SW480 (cell line): ENCODE measurements around the gene TRIP10.
"Not testable (repeated sequence)": the region's sequence is repeated elsewhere in the genome, so short reads cannot be mapped to it uniquely, and the experiment has no call there.

Experiments
- DNase-seq: peaks from one replicate; pipeline ENCODE4 v3.0.0-alpha.2; 2016; ENCODE audit warnings: low spot score

TRIP10 gene, protein sequence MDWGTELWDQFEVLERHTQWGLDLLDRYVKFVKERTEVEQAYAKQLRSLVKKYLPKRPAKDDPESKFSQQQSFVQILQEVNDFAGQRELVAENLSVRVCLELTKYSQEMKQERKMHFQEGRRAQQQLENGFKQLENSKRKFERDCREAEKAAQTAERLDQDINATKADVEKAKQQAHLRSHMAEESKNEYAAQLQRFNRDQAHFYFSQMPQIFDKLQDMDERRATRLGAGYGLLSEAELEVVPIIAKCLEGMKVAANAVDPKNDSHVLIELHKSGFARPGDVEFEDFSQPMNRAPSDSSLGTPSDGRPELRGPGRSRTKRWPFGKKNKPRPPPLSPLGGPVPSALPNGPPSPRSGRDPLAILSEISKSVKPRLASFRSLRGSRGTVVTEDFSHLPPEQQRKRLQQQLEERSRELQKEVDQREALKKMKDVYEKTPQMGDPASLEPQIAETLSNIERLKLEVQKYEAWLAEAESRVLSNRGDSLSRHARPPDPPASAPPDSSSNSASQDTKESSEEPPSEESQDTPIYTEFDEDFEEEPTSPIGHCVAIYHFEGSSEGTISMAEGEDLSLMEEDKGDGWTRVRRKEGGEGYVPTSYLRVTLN

DNA sequence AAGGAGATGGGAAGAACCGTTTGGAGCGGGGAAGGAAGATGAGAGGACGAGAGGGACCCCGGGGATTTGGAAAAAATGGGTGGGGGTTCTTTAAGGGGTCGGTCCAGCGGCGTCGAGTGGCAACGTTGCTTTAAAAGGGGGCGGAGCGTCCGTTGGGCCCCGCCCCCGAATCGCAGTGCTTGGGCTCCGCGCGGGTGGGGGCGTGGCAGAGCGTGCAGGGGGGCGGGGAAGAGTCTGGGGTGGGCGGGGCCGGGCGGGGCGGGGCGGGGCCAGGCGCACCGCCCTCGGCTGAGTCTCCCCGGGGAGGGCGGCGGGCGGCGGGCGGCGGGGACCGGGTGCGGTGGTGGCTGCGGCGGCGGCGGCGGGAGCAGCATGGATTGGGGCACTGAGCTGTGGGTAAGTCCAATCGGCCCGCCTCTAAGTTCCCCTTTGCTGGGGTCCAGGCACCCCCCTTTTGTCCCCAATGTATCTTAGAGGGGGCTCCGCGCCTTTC lies at the start of gene TRIP10:
Gene TRIP10, plus strand, starts transcription at position 291 of the 493 bp plus-strand sequence. Its CDS starts 82 bp downstream, at position 373.
- DNase-seq, result no peak

DNA sequence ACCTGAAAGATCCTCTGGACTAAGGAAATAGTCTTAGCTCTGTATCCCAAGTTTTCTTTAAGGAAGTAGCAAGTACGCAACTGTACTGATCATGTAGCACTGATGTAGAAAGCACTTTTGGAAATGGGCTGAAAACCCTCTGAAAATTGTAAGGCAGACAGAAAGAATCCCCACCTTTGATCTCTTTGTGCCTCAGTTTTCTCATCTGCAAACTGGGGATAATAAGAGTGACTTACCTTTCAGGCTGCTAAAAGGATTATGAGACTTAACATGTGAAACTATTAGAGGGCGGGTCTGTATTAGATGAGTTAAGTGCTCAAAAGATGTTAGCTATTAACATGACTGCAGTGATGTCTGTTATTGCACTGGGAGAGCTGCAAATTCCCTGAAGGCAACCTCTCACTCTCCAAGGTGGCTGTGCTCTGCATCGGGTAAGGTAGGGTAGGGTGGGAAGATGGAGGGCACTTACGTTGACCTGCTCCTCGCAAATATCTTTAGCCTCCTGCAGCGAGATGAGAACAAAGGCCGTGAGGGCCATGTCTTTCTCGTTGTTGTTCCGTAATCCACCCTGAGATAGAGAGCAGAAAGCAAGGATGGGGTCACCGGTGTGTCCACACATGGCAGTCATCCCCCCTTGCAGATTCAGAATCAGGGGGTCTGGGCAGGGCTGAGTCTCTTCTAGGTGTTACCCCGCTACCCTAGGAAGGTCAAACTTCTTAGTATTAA lies 49.2 kb upstream of the TRIP10 start:
- DNase-seq, result no peak

DNA sequence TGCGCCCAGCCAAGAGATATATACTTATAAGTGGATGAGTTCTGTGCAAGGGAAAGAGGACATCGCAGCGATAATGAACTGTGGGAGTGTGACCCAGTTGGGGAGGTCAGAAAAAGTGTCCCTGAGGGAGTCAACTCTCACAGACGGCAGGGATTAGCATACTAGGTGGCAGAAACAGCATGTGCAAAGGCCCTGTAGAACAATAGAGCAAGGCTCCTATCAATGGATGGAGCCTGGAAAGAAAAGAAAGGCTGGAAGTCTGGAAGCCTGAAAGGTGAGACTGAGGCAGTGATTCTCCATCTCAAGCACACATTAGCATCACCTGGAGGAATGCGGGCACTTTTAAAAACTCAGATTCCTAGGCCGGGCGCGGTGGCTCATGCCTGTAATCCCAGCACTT lies 48.1 kb upstream of the TRIP10 start:
- no peak for DNase-seq

DNA sequence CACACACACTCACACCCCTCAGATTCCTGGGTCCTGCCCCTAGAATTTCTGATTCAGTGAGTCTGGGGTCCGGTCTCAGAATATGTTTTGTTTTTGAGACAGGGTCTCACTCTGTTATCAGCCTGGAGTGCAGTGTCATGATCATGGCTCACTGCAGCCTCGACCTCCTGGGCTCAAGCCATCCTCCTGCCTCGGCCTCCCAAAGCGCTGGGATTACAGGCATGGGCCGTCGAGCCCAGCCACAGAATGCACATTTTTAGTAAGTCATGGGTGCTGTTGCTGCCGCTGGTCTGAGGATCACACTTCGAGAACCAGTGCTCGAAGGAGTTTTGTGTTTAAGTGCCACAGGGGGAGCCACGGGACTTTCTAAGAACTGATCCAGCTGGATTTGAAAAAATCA lies 47.5 kb upstream of the TRIP10 start:
- DNase-seq, result no peak

DNA sequence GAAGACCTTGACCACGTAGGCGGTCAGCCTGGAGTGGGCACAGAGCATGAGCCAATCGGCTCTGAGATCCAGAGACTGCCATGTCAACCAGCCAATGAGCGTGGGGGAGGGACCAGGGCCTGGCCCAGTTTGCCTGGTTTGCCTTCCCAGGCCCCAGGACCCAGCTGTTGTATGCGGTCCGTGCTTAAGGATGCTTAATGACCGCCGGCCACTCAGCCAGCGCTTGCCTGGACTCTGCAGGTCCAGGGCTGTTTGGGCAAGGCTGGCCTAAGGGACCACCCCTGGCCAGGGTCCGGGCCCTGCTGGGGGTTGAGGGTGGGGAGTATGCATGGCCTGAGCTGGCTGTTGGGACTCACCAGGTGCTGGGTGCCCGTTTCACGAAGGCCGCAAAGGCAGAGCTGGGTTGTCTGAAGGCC lies 46.4 kb upstream of the TRIP10 start:
- DNase-seq, result no peak

DNA sequence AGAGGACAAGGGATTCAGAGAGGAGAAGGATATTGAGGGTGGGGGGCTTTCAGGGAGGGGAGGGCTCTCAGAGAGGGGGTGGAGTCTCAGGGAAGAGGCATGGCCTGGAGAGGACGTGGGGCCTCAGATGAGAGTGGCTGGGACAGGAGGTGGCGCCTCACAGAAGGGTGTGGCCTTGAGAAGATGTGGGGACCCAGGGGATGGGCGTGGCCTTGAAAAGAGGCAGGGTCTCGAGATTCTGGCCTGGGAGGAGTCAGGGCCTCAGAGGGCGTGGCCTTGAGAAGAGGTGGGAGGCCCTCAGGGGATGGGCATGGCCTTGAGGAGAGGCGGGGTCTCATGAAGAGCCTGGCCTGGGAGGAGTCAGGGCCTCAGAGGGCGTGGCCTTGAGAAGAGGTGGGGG lies 45.8 kb upstream of the TRIP10 start:
- no peak for DNase-seq

DNA sequence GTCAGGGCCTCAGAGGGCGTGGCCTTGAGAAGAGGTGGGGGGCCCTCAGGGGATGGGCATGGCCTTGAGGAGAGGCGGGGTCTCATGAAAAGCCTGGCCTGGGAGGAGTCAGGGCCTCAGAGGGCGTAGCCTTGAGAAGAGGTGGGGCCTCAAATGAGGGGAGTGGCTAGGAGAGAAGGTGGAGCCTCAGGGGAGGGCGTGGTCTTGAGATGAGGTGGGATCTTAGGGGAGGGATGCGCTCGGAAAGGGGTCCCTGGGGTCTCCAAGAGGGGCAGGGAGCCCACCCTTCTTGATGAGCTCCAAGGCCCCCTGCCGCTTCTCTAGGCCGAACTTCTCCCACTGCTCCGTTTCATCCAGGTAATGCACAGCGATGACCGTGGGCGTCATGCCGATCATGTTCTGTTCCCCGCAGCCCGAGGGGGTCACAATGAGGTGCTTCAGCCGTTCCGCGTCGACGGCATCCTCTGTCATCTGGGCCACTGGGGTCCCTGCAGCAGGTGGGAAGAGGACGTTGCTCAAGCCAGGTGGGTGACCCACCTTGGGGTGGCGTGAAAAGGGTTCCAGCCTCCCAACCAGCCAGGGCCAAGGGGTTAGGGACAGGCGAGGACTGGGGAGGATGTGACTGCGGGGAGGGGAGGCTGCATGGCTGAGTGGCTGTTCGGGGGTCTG lies 45.2 kb upstream of the TRIP10 start:
- DNase-seq, result no peak

DNA sequence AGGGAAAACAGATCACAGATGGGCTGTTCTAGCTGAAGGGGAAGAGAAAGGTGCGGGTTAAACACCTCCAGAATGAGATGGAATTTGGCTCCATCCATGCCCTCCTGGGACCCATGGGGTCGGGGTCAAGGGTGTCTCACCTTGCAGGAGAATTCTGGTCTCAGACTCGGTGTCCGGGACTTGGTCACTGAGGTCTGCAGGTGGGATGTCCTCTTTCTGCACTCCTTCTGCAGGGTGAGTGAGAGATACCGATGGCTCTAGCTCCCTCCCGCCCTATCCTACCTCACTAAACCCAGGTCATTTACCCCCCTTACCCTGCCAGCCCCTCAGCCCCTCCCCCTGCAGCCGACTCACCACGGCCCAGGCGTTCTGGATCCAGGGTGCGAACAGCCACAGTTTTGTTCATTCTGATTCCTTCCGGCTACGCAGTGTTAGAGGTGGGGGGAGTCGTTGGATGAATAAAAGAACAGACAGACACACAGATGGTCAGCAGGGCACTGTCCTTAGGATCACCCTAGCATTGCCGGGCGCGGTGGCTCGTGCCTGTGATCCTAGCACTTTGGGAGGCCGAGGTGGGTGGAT lies 43.1 kb upstream of the TRIP10 start:
- no peak for DNase-seq

DNA sequence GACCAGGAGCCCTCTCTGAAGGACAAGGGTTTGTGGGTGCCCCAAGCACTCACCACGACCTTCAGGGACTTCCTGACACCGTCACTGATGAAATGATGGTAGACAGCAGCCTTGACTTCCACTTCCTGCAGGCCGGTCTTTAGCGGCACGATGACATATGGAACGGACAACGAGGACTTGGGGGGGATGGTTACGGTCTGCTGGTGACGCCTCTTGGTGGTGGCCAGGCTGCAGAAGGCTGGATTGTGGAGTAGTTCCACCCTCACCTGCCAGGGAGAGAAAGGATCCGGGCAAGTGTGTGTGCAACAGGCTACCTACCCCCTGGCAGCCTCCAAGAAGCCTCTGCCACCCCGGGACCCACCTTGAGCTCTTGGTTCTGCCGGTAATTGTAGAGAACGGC lies 42.2 kb upstream of the TRIP10 start:
- no peak for DNase-seq

DNA sequence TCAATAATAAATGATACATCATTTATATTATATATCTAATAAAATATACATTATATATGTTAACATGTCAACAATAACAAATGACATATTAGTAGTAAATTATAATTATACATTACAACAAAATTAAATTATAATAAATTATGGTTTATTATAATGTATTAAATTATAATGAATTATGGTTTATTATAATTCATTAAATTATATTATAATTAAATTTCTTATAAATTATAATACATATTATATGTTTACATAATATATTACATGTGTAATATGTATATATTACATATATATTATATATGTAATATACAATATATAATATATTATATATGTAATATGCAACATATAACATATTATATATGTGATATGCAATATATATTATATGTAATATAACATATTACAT lies 39.5 kb upstream of the TRIP10 start:
- DNase-seq, result no peak

DNA sequence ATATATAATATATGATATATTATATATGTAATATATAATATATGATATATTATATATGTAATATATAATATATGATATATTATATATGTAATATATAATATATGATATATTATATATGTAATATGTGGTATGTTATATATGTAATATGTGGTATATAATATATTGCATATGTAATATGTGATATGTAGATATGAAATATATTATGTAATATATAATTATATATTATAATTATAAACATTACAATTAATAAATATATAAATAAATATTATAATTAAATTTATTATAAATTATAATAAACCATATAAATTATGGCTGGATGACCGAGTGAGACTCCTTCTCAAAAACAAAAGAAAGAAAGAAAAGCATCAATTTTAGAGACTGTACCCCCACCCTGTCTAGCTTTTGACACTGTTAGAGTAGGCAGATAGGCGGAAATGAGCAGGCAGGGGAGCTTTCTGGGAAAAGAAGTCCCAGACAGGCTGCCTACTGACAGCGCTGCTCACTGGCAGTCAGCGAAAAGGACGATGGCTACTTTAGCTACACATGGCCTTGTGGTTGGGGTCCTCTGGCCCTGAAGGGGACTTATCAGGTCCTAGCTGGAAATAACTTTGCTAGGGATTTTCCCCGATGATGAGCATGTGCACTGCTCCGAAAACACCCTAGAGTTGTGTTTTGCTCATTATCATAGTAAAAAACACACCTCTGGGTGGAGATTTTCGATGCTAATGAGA lies 38.7 kb upstream of the TRIP10 start:
- no peak for DNase-seq

DNA sequence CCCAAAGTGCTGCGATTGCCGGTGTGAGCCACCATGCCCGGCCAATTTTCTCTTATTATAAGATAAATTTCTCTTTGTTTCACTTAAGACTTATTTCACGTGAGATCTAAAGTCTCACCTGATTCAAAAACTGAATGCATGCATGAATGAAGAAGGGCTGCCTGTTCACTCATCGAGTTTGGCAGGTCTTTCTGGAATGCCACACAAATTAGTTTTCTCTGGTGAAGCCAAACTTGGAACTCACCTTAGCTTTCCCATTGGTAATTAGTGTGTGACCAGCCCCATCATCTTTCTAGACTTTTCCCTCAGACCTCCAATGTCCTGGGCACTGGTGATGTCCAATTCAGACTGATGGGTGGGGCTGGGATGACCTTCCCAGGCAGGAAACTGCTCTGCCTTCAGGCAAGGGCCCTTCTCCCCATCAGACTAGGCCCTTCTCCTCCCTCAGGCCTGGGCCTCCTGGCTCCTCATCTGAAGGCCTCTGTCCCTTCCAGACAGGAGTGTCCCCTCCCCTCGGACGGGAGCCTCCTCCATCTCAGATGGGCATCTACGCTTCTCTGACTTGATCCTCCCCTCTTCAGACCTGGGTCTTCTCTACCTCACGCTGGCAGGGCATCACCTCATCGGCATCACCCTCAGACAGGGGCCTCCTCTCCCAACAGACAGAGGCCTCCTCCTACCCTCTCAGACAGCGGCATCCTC lies 33.4 kb upstream of the TRIP10 start:
- no peak for DNase-seq

DNA sequence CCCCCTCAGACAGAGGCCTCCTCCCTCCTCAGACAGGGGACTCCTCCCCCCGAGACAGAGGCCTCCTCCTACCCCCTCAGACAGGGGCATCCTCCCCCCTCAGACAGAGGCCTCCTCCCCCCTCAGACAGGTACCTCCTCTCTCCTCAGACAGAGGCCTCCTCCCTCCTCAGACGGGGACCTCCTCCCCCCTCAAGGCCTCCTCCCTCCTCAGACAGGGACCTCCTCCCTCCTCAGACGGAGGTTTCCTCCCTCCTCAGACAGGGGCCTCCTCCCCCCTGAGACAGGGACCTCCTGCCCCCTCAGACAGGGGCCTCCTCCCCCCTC lies 32.9 kb upstream of the TRIP10 start:
- DNase-seq, result no peak

DNA sequence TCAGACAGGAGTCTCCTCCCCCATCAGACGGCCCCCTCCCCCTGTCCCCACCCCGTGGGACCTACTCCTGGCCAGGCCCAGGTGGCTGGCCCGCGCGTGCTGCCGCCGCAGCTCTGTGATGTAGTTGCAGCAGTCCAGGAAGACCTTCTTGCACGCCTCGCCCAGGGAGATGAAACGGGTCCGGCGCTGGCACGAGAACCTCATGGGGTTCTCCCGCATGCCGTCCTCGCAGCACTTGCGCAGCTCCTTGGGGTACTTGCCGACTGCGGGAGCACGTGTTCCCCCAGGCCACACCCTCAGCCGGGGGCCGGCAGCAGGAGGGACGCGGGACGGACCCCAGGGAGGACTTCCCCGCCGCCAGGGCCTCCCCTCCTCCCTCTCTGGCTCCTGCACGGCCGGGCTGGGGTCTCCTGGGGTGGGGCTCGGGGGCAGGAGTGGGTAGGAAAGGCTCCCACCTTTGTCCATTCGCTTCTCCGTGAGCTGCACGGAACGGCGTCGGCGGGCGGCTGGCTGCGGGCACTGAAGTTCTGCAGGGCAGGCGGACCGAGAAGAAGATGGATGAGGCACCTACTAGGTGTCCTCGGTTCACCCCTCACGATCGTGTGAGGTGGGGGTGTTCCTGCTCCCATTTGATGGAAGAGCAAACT lies 32.3 kb upstream of the TRIP10 start:
- DNase-seq, result no peak

DNA sequence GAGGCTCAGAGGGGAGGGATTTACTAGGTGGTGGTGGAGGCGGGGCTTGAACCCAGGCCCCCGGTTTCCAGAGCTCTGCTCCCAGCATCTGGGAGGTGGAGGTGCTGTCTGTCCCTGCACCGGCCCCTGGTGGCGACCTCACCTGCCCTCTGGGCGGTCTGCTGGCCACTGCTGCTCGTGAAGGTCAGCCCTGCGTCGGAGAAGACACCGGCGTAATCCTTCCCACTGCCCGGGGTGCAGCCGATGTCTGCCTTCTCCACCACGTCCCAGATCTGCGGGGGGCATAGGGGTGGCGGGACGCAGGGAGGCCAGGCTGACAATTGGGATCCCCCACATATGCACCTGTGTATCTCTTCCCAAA lies 31.8 kb upstream of the TRIP10 start:
- no peak for DNase-seq

DNA sequence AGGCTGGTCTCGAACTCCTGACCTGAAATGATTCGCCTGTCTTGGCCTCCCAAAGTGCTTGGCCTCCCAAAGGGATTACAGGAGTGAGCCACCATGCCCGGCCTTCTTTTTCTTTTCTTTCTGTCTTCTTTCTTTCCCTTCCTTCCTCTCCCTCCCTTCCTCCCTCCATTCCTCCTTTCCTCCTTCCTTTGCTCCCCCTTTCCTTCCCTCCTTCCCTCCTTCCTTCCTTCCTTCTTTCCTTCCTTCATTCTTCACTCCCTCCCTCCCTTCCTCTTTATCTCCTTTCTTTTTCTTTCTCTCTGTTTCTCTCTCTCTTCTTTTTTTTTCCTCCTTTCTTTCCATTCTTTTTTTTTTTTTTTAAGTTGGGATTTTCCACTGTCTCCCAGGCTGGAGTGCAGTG lies 31.1 kb upstream of the TRIP10 start:
- no peak for DNase-seq

DNA sequence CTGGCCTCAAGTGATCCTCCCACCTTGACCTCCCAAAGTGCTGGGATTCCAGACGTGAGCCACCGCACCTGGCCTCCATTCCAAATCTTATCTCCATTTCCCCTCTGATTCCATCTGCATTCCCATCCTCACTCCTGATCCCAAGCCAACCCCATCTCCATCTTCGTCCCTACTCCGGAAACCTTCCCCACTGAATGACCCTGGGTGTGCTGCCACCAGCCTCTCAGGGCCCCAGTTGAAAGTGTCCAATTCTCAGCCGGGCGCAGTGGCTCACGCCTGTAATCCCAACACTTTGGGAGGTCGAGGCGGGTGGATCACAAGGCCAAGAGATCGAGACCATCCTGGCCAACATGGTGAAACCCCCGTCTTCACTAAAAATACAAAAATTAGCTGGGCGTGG lies 30.6 kb upstream of the TRIP10 start:
- DNase-seq, result not testable (repeated sequence)

DNA sequence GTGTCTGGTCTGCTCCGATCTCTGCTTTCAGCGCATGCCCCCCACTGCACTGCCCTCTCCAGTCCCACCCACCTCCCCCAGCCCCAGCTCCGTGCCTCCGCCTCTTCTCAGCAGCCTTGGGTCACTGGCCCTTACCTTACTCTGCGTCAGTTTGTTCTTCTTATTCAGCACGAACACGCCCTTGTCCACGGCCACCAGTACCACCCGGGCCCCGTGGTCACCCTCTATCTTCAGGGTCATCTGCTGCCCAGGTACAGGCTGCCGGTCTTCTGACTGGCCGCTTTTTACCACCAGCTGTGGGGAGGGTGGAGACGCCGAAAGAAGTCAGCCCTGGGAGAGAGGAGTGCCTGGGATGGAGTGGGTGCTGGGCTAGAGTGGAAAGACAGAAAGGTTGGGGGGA lies 29.9 kb upstream of the TRIP10 start:
- no peak for DNase-seq

DNA sequence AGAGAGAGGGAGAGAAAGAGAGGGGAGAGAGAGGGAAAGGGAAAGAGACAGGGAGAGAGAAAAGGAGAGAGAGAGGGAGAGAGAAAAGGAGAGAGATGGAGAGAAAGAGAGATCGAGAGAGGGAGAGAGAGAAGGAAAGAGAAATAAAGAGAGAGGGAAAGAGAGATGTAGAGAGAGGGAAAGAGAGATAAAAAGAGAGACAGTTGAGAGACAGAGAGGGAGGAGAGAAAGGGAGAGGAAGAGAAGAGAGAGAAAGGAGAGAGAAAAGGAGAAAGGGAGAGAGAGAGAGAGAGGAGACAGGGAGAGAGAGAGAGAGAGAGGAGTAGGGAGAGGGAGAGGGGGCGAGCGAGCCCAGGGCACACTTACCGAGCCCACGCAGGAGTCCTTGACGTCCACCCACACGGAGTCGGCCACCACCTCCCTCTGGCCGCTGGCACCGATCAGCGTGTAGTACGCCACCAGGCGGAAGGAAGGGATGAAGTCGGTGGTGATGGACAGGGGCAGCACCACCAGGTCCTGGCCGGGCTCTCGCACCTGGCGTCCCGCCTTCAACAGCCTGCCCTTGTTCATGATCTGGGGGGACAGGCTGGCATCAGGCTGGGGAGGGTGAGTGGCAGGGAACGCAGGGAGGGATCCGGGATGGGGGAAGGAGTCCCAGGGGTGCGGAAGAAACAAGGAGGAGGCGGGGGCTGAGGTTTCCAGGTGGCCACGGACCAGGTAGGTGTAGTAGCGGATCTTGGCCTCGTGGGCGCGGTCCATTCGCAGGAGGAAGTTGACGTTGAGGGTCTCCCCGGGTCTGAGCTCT lies 29.0 kb upstream of the TRIP10 start:
- DNase-seq, result peak; percentile 48

DNA sequence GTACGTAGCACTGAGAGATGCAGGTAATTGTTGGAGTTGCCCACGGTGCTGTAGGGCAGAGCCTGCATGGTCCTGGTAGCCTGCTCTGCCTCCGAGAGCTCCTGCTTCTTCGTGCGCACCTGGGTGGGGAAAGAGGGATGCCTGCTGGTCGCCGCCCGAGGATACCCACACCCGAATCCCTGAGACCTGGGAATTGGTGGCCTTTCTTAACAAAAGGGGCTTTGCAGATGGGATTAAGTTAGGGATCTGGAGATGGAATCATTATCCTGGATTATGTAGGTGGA lies 28.5 kb upstream of the TRIP10 start:
- no peak for DNase-seq
